SK-N-MC (cell line): Measurements from ENCODE around the gene USP32.

Experiments
- EZH2 ChIP-seq: fragments of 200-600 bp; sonication (generic); IDR thresholded peaks from one replicate; pipeline ENCODE4 v1.6.1; 2017; ENCODE audit warnings: antibody characterized with exemption
- POLR2AphosphoS5 ChIP-seq: IDR thresholded peaks from 2 replicates; pipeline ENCODE4 v1.6.1; 2012; ENCODE audit warnings: mild to moderate bottlenecking, low read depth, low read length, borderline replicate concordance

DNA sequence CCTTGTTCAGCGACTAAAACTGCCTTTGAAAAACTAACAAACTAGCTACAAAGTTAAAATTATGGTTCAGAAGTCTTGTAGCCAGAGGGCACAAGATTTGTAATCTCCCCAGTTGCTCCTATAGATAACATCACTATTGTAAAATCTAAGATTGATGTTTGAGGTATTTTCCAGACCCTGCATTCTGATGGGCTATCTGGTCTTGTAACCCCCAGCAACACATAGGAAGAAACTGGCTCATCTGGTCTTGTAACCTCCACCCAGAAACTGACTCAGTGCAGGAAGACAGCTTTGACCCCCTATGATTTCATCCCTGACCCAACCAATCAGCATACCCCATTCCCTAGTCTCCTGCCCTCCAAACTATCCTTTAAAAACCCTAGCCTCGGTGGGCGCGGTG is 18.1 kb upstream of the USP32 start:
- TF ChIP-seq EZH2, result no peak
- TF ChIP-seq POLR2AphosphoS5, result no peak
